Caco-2 (cell line): ENCODE measurements around the gene INO80E. TPM values are rescaled to one million over a fixed set of nuclear protein-coding genes. Genes with fewer than 3 reads are reported as not detected.

Source experiments
- BruUV-seq: library from RNA; stranded (reverse); fragments of 400-500 nt; replicated peaks from 2 replicates; lab custom pipeline; 2021; lab: Mats Ljungman, UMichigan
- CTCF ChIA-PET: fragments of 300-600 bp; sonication (Branson Sonifier 250); formaldehyde crosslinking; loops from one replicate; lab custom pipeline; 2022; ENCODE audit warnings: antibody characterized with exemption; lab: Charles Lee
- POLR2A ChIA-PET: fragments of 300-600 bp; sonication (Branson Sonifier 250); formaldehyde crosslinking; loops from one replicate; lab custom pipeline; 2022; ENCODE audit warnings: antibody characterized with exemption; lab: Charles Lee
- DNase-seq, 2 experiments: peaks; one replicate each; pipeline versions ENCODE4 v3.0.0 to v3.0.0-alpha.2; 2020 to 2022
- H3K27me3 ChIP-seq: replicated peaks from 2 replicates; pipeline ENCODE4 v1.6.0; 2011; ENCODE audit warnings: low read length; ENCODE audit not compliant: control insufficient read depth, insufficient read depth
- H3K36me3 ChIP-seq: 2 replicates; pipeline ENCODE4 v1.5.1; 2011; ENCODE audit warnings: low read length; ENCODE audit not compliant: control insufficient read depth, insufficient read depth
- H3K4me1 ChIP-seq: fragments of 250-450 bp; sonication (Bioruptor Pico); 2 replicates; pipeline ENCODE4 v1.5.1; 2020; ENCODE audit warnings: mild to moderate bottlenecking
- H3K4me3 ChIP-seq: 2 replicates; pipeline ENCODE4 v1.5.1; 2011; ENCODE audit warnings: low read depth, mild to moderate bottlenecking, control low read depth, low read length
- H3K9me3 ChIP-seq: fragments of 250-450 bp; sonication (Bioruptor Pico); 2 replicates; pipeline ENCODE4 v1.5.1; 2020; ENCODE audit warnings: mild to moderate bottlenecking, moderate library complexity
- H3K27ac Mint-ChIP-seq: one replicate; pipeline ENCODE4 v1.8.0; 2022; ENCODE audit warnings: mixed read lengths; ENCODE audit not compliant: unreplicated experiment
- H3K27me3 Mint-ChIP-seq: one replicate; pipeline ENCODE4 v1.8.0; 2022; ENCODE audit warnings: mixed read lengths; ENCODE audit not compliant: insufficient read depth, unreplicated experiment
- H3K36me3 Mint-ChIP-seq: one replicate; pipeline ENCODE4 v1.8.0; 2022; ENCODE audit warnings: mild to moderate bottlenecking, mixed read lengths; ENCODE audit not compliant: insufficient read depth, unreplicated experiment
- H3K4me1 Mint-ChIP-seq: one replicate; pipeline ENCODE4 v1.8.0; 2022; ENCODE audit warnings: low read depth, mixed read lengths; ENCODE audit not compliant: unreplicated experiment
- H3K4me3 Mint-ChIP-seq: one replicate; pipeline ENCODE4 v1.8.0; 2022; ENCODE audit warnings: mild to moderate bottlenecking, moderate library complexity, mixed read lengths; ENCODE audit not compliant: unreplicated experiment
- H3K9me3 Mint-ChIP-seq: one replicate; pipeline ENCODE4 v1.8.0; 2022; ENCODE audit warnings: mixed read lengths; ENCODE audit not compliant: unreplicated experiment
- intact Hi-C: fragments of 100-400 bp; cut with micrococcal nuclease; formaldehyde crosslinking; loops from one replicate; pipeline ENCODE4 v1.10.0; 2022; ENCODE audit not compliant: unreplicated experiment
- total RNA-seq: library from RNA; stranded (reverse); gene quantifications from 2 replicates; pipeline ENCODE4 v1.2.3, GENCODE V29; 2022
- TF ChIP-seq, protein P1 (sequence below), 2 experiments: fragments of 200-600 bp in 1 of 2; IDR thresholded peaks; 1 replicate in 1 of 2; 2 replicates in 1 of 2; pipeline versions ENCODE4 v1.5.1 to v1.8.0; 2011 to 2022; ENCODE audit warnings: antibody characterized with exemption in 1 of 2, control low read depth in 1 of 2, inconsistent platforms in 1 of 2, low read depth in 1 of 2, low read length in 1 of 2, mild to moderate bottlenecking in 1 of 2, moderate library complexity in 1 of 2; ENCODE audit not compliant: insufficient read depth in 1 of 2, severe bottlenecking in 1 of 2, unreplicated experiment in 1 of 2

Gene INO80E
- total RNA-seq, 1 experiment from 2014 or later, result 58.8 TPM

DNA sequence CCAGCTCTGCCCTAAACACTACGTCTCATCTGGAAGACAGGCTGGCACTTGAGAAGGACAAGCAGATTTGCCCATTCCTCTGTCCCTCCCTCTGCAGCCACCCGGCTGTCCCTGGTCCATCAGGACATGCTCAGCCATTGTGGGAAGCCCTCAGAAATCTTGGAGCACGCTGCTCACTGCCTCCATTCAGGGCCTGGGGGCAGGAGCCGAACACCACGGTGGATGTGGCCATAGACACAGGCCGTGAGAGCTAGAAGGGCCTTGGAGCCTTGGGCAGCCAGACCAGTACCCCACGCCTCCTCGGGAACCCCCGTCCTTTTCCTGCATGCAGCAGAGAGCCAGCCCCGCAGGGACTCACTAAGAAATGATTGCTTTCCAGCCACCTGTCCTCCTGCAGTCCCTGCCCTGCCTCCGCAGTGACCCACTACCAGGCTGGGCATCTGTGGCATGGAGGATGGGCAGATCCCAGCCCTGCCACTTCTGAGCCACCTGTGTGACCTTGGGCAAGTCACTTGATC, 11.4 kb downstream of the INO80E start:
- H3K36me3 ChIP-seq, result no peaks in the 10 kb centered on the region
- H3K27me3 ChIP-seq, result no peaks in the 10 kb centered on the region
- Mint-ChIP-seq H3K27me3 (no peaks in the 10 kb centered on the region), H3K4me1 (no peaks in the 10 kb centered on the region), H3K36me3 (peaks cover 9% of the 10 kb centered on the region), H3K9me3 (no peaks in the 10 kb centered on the region), H3K4me3 (no peak overlapping the region), H3K27ac (no peak overlapping the region)
- H3K4me1 ChIP-seq, result no peaks in the 10 kb centered on the region
- H3K4me3 ChIP-seq, result no peak overlapping the region
- ChIA-PET POLR2A (no interaction called here), CTCF (no interaction called here)
- intact Hi-C loops, result no loop called here
- TF ChIP-seq, protein P1, sequence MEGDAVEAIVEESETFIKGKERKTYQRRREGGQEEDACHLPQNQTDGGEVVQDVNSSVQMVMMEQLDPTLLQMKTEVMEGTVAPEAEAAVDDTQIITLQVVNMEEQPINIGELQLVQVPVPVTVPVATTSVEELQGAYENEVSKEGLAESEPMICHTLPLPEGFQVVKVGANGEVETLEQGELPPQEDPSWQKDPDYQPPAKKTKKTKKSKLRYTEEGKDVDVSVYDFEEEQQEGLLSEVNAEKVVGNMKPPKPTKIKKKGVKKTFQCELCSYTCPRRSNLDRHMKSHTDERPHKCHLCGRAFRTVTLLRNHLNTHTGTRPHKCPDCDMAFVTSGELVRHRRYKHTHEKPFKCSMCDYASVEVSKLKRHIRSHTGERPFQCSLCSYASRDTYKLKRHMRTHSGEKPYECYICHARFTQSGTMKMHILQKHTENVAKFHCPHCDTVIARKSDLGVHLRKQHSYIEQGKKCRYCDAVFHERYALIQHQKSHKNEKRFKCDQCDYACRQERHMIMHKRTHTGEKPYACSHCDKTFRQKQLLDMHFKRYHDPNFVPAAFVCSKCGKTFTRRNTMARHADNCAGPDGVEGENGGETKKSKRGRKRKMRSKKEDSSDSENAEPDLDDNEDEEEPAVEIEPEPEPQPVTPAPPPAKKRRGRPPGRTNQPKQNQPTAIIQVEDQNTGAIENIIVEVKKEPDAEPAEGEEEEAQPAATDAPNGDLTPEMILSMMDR (IDR thresholded peaks at IDR 0.05; ENCODE audit: insufficient read depth in 1 of 2, low read depth in 1 of 2, low read length in 1 of 2, severe bottlenecking in 1 of 2, unreplicated experiment in 1 of 2), result no peak
- H3K9me3 ChIP-seq, result no peaks in the 10 kb centered on the region
- no TSS peak for BruUV-seq
- DNase-seq, result no peak

DNA sequence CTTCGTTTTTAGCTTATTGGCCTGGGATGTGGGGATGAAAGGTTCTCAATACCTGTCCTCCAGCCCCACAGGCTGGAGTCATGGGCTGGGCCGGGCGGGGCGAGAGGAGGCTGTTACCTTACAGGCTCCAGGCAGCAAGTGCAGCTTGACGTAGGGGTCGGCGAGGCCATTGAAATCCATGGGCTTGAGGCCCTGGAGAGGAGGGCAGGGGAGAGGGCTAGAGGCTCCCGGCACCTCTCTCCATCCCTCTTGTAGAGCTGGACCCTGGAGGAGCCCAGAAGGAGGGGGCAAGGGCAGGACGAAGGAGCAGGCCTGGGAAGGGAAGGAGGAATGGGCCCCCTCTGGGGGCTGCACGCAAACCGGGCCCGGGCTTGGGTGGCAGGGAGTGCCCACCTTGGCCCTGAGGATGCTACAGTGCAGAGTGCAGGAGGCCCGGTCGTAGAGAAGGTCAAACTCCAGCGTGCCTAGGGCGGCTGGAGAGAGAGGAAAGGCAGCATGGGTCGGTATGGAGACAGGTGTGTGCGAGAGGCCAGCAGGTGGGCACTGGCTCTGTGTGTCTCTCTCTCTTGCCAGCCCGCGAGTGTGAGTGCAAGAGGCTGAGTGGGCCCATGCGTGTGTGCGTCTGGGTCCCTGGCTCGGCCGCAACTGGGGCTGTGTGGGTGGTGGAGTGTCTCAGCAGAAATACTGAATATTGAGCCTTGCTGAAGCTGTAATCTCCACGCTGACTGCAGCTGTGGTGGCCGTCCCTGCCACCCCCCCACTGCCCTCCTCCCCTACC, 13.2 kb downstream of the INO80E start:
- no TSS peak for BruUV-seq
- H3K36me3 Mint-ChIP-seq, result peaks cover 1% of the 10 kb centered on the region
- Histone ChIP-seq H3K9me3 (no peaks in the 10 kb centered on the region), H3K36me3 (no peaks in the 10 kb centered on the region), H3K27me3 (no peaks in the 10 kb centered on the region), H3K4me3 (no peak overlapping the region), H3K4me1 (no peaks in the 10 kb centered on the region)
- H3K4me1 Mint-ChIP-seq, result no peaks in the 10 kb centered on the region
- TF ChIP-seq, protein P1 (IDR thresholded peaks at IDR 0.05; ENCODE audit: insufficient read depth in 1 of 2, low read depth in 1 of 2, low read length in 1 of 2, severe bottlenecking in 1 of 2, unreplicated experiment in 1 of 2), result no peak
- no peaks in the 10 kb centered on the region for H3K27me3 Mint-ChIP-seq
- peak overlapping the region; percentile 7 for H3K4me3 Mint-ChIP-seq
- ChIA-PET CTCF (no interaction called here), POLR2A (no interaction called here)
- no peaks in the 10 kb centered on the region for H3K9me3 Mint-ChIP-seq
- intact Hi-C loops, result no loop called here
- H3K27ac Mint-ChIP-seq, result no peak overlapping the region
- no peak for DNase-seq

DNA sequence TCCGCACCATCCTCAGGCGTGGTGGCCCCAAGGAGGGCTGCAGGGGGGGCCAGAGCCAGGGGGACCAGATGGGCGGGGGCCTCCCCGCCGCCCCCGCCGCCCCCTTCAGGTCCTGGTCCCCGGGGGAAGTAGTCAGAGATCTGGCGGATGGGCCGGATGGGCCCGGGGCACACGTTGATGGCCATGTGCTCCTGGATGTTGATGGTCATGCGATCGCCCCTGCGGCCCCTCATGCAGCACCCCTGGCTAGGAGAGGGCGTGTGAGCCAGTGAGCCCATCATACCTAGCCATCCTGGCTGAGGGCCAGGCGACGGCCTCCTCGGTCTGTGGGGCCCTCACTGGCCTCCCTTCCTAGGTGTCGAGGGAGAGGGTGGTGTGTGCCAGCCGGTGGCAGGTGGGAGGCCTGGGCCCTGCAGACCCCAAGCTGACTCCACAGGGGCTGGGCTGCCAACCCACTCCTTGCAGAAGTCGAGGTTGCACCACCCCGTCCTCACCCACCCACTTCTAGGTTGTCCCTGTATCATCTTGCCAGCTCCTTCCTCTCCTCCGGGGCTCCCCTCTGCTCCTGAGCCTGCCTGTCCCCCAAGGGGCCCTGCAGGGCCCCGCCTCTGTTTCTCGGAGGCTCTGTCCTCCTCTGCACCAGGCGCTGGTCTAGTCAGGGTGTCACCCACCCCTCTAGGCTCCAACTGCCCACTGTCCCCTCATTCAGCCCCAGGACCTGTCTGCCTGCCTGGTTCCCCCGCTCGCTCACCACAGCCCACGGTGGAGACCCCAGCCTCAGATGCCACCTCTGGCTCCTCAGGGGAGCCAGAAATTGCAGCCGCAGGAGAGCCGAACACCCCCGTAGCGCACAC, 14.2 kb downstream of the INO80E start:
- TF ChIP-seq, protein P1 (IDR thresholded peaks at IDR 0.05; ENCODE audit: insufficient read depth in 1 of 2, low read depth in 1 of 2, low read length in 1 of 2, severe bottlenecking in 1 of 2, unreplicated experiment in 1 of 2), result no peak
- Mint-ChIP-seq H3K27me3 (no peaks in the 10 kb centered on the region), H3K4me3 (peak overlapping the region; percentile 68), H3K27ac (no peak overlapping the region), H3K36me3 (no peaks in the 10 kb centered on the region), H3K9me3 (no peaks in the 10 kb centered on the region), H3K4me1 (no peaks in the 10 kb centered on the region)
- intact Hi-C loops, result no loop called here
- BruUV-seq, result no TSS peak
- H3K4me3 ChIP-seq, result peak overlapping the region; percentile 83
- no peaks in the 10 kb centered on the region for H3K27me3 ChIP-seq
- no peaks in the 10 kb centered on the region for H3K9me3 ChIP-seq
- H3K36me3 ChIP-seq, result no peaks in the 10 kb centered on the region
- ChIA-PET CTCF (interaction anchor here (0.6 kb wide), 1 partner anchor 310 kb away, joined by 3 read pairs; no protein-coding TSS in a partner anchor), POLR2A (no interaction called here)
- no peaks in the 10 kb centered on the region for H3K4me1 ChIP-seq
- no peak for DNase-seq
